HAP-1 (cell line): ENCODE data around the gene C19orf25.

Experiments
- DNase-seq, 2 experiments: peaks; one replicate each; pipeline ENCODE4 v3.0.0-alpha.2; 2016 to 2020; ENCODE audit warnings: low spot score in 2 of 2
- H3K27me3 ChIP-seq: fragments of 250-450 bp; sonication (Bioruptor Pico); 2 replicates; pipeline ENCODE4 v1.5.1; 2020; ENCODE audit warnings: low read depth, mild to moderate bottlenecking, moderate library complexity
- H3K36me3 ChIP-seq: fragments of 250-450 bp; sonication (Bioruptor Pico); replicated peaks from 2 replicates; pipeline ENCODE4 v1.5.1; 2020; ENCODE audit warnings: mild to moderate bottlenecking
- H3K4me1 ChIP-seq: fragments of 250-450 bp; sonication (Bioruptor Pico); 2 replicates; pipeline ENCODE4 v1.5.1; 2020; ENCODE audit warnings: mild to moderate bottlenecking
- H3K4me3 ChIP-seq: fragments of 250-450 bp; sonication (Bioruptor Pico); 2 replicates; pipeline ENCODE4 v1.5.1; 2020; ENCODE audit warnings: mild to moderate bottlenecking, moderate library complexity
- H3K9me3 ChIP-seq: fragments of 250-450 bp; sonication (Bioruptor Pico); 2 replicates; pipeline ENCODE4 v1.5.1; 2020; ENCODE audit warnings: mild to moderate bottlenecking, moderate library complexity
- in situ Hi-C: fragments of 300-500 bp; cut with MboI; formaldehyde crosslinking; loops from 3 replicates; pipeline ENCODE4 v1.14.3; 2020; ENCODE audit warnings: low sequenced_read_pairs, inconsistent platforms, mixed read lengths

C19orf25 gene

GRCh38 chr19:1465191-1466016, 13.6 kb downstream of the C19orf25 start:
- Histone ChIP-seq H3K27me3 (no peaks in the 10 kb centered on the region), H3K9me3 (no peaks in the 10 kb centered on the region), H3K4me1 (peaks cover 7% of the 10 kb centered on the region), H3K4me3 (no peak overlapping the region), H3K36me3 (no peaks in the 10 kb centered on the region; the same call in 1 of the 2 replicates)
- in situ Hi-C loops, result no loop called here
- DNase-seq, result no peak

- in situ Hi-C loops, result no loop called here
- no peaks in the 10 kb centered on the region for H3K27me3 ChIP-seq
- H3K4me1 ChIP-seq, result no peaks in the 10 kb centered on the region
- H3K36me3 ChIP-seq, result no peaks in the 10 kb centered on the region; the same call in 1 of the 2 replicates
- no peaks in the 10 kb centered on the region for H3K9me3 ChIP-seq
- no peak overlapping the region for H3K4me3 ChIP-seq
- no peak for DNase-seq
These were observed 17.2 kb downstream of the C19orf25 start for GRCh38 chr19:1461862-1462261.

GRCh38 chr19:1460033-1460995, 18.7 kb downstream of the C19orf25 start:
- DNase-seq, result no peak
- in situ Hi-C loops, result no loop called here

GRCh38 chr19:1459479-1459878, 19.5 kb downstream of the C19orf25 start:
- Histone ChIP-seq H3K4me3 (no peak overlapping the region), H3K36me3 (no peaks in the 10 kb centered on the region; the same call in 1 of the 2 replicates), H3K27me3 (peaks cover 6% of the 10 kb centered on the region; the same call in 1 of the 2 replicates), H3K9me3 (no peaks in the 10 kb centered on the region), H3K4me1 (peaks cover 12% of the 10 kb centered on the region)
- in situ Hi-C loops, result no loop called here
- no peak for DNase-seq

More at GRCh38 chr19:1460033-1460995, 18.7 kb downstream of the C19orf25 start:
- Histone ChIP-seq H3K36me3 (no peaks in the 10 kb centered on the region; the same call in 1 of the 2 replicates), H3K27me3 (peaks cover under 1% of the 10 kb centered on the region; the same call in 1 of the 2 replicates), H3K4me3 (no peak overlapping the region), H3K4me1 (peaks cover 8% of the 10 kb centered on the region), H3K9me3 (no peaks in the 10 kb centered on the region)

- peaks cover 12% of the 10 kb centered on the region for H3K4me1 ChIP-seq
- no peak overlapping the region for H3K4me3 ChIP-seq
- peaks cover 19% of the 10 kb centered on the region for H3K27me3 ChIP-seq
- no peaks in the 10 kb centered on the region for H3K9me3 ChIP-seq
- no peaks in the 10 kb centered on the region; the same call in 1 of the 2 replicates for H3K36me3 ChIP-seq
- no peak for DNase-seq
- in situ Hi-C loops, result no loop called here
These were observed 21.1 kb downstream of the C19orf25 start for GRCh38 chr19:1457892-1458291.

- Histone ChIP-seq H3K9me3 (no peaks in the 10 kb centered on the region), H3K4me1 (peaks cover 12% of the 10 kb centered on the region), H3K36me3 (no peaks in the 10 kb centered on the region; the same call in 1 of the 2 replicates), H3K4me3 (no peak overlapping the region), H3K27me3 (peaks cover 26% of the 10 kb centered on the region)
- in situ Hi-C loops, result no loop called here
- peak in 1 of 2 experiments; percentile 47 for DNase-seq
These were observed 21.8 kb downstream of the C19orf25 start for GRCh38 chr19:1457031-1457739.

GRCh38 chr19:1456121-1456900, 22.7 kb downstream of the C19orf25 start:
- in situ Hi-C loops, result no loop called here
- H3K4me3 ChIP-seq, result no peak overlapping the region
- H3K36me3 ChIP-seq, result no peaks in the 10 kb centered on the region; the same call in 1 of the 2 replicates
- peaks cover 12% of the 10 kb centered on the region for H3K4me1 ChIP-seq
- no peak for DNase-seq
- H3K9me3 ChIP-seq, result no peaks in the 10 kb centered on the region
- peaks cover 34% of the 10 kb centered on the region for H3K27me3 ChIP-seq

- H3K9me3 ChIP-seq, result no peaks in the 10 kb centered on the region
- H3K36me3 ChIP-seq, result no peaks in the 10 kb centered on the region; the same call in 1 of the 2 replicates
- H3K27me3 ChIP-seq, result peaks cover 42% of the 10 kb centered on the region
- in situ Hi-C loops, result no loop called here
- H3K4me1 ChIP-seq, result peaks cover 12% of the 10 kb centered on the region
- peak; percentile 79 to 97 for DNase-seq
- peak overlapping the region; percentile 6; the same call in 1 of the 2 replicates for H3K4me3 ChIP-seq
These were observed 23.5 kb downstream of the C19orf25 start for GRCh38 chr19:1455336-1456120.

GRCh38 chr19:1455002-1455335, 24.0 kb downstream of the C19orf25 start:
- in situ Hi-C loops, result no loop called here
- Histone ChIP-seq H3K27me3 (peaks cover 48% of the 10 kb centered on the region), H3K4me3 (peak overlapping the region; percentile 6; the same call in 1 of the 2 replicates), H3K36me3 (no peaks in the 10 kb centered on the region), H3K4me1 (peaks cover 12% of the 10 kb centered on the region), H3K9me3 (no peaks in the 10 kb centered on the region)
- DNase-seq, result no peak

- in situ Hi-C loops, result no loop called here
- DNase-seq, result peak in 1 of 2 experiments; percentile 84
- H3K36me3 ChIP-seq, result no peaks in the 10 kb centered on the region
- H3K4me1 ChIP-seq, result peaks cover 12% of the 10 kb centered on the region
- H3K27me3 ChIP-seq, result peaks cover 60% of the 10 kb centered on the region
- H3K4me3 ChIP-seq, result no peak overlapping the region
- no peaks in the 10 kb centered on the region for H3K9me3 ChIP-seq
These were observed 25.3 kb downstream of the C19orf25 start for GRCh38 chr19:1453525-1454364.

GRCh38 chr19:1452802-1453524, 26.1 kb downstream of the C19orf25 start:
- Histone ChIP-seq H3K27me3 (peaks cover 64% of the 10 kb centered on the region), H3K36me3 (no peaks in the 10 kb centered on the region), H3K4me1 (peaks cover 12% of the 10 kb centered on the region), H3K9me3 (no peaks in the 10 kb centered on the region), H3K4me3 (no peak overlapping the region)
- in situ Hi-C loops, result no loop called here
- DNase-seq, result no peak
